ENCODE measurements around the gene POLE2.
"Not testable (repeated sequence)": the region's sequence is repeated elsewhere in the genome, so short reads cannot be mapped to it uniquely, and the experiment has no call there.

POLE2 gene

DNA sequence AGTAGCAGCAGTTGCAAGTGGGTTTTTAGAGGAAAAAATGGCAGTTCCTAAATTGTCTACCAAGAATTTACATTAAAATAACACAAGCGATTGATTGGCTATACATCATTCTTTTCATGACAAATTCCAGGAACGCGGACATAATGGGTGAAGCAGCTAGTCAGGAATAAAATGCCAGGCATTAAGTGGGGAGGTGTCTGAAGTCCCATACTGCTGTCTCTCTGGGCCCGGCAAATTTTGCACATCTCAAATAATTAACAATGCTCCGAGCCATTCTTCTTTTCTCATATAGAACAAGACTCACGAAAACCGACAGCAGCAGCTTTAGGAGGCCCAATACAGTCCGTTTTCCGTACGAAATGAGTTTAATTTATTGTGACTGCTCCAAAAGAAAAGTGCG is 68.3 kb downstream of the POLE2 start:
- H3K27ac ChIP-seq (ENCODE audit: extremely low read depth, low read depth, low read length), result peak overlapping the region; percentile 96
- ChIA-PET CTCF (interaction anchor here (0.5 to 2.5 kb wide), 5 partner anchors 13 to 385 kb away, joined by 3 to 10 read pairs (median 3); partner anchors contain the start of genes DNAAF2 and RPS29), POLR2A (interaction anchor here (0.6 to 3.0 kb wide), 21 partner anchors 8 to 249 kb away, joined by 3 to 44 read pairs (median 8); partner anchors contain the start of genes DNAAF2, KLHDC2, LRR1 and NEMF)

GRCh38 chr14:49619273-49619672 is 68.7 kb downstream of the POLE2 start:
- Histone ChIP-seq H3K27ac (ENCODE audit: extremely low read depth, low read depth, low read length) (peak overlapping the region; percentile 96; the same call in 1 of the 2 replicates), H3K36me3 (ENCODE audit: control insufficient read depth in 2 of 2, insufficient read depth in 1 of 2, low read length in 2 of 2) (peaks cover 24 to 37% of the 10 kb centered on the region in 2 experiments), H3K4me3 (ENCODE audit: low read depth, low read length) (peak overlapping the region; percentile 87)
- CTCF ChIA-PET, result interaction anchor here (0.5 to 2.0 kb wide), 2 partner anchors 33 to 385 kb away, joined by 3 to 8 read pairs; partner anchors contain the start of gene RPS29
- POLR2A ChIA-PET, result interaction anchor here (2.1 to 2.7 kb wide), 5 partner anchors 12 to 234 kb away, joined by 8 to 44 read pairs (median 19); partner anchors contain the start of genes DNAAF2, KLHDC2 and NEMF
- H3K9me3 ChIP-seq (ENCODE audit: control insufficient read depth, insufficient read depth, low read depth, low read length); H3K4me1 ChIP-seq (ENCODE audit: control insufficient read depth, insufficient read depth, low read length): not testable (repeated sequence)

More for the DNA sequence above, 68.3 kb downstream of the POLE2 start:
- TF ChIP-seq OVOL3 (tag by site-specific recombination; IDR thresholded peaks at IDR 0.05) (no peak), ZNF701 (tag by site-specific recombination; IDR thresholded peaks at IDR 0.05) (no peak), EGR2 (tag by site-specific recombination; IDR thresholded peaks at IDR 0.05; ENCODE audit: low read depth) (no peak), HOXA7 (CRISPR knock-in tag; IDR thresholded peaks at IDR 0.05; ENCODE audit: borderline replicate concordance) (no peak), HOXC10 (CRISPR knock-in tag; IDR thresholded peaks at IDR 0.05) (no peak), PBX3 (CRISPR knock-in tag; IDR thresholded peaks at IDR 0.05) (no peak)
- peak overlapping the region; percentile 87 for H3K4me3 ChIP-seq (ENCODE audit: low read depth, low read length)
- H3K36me3 ChIP-seq (ENCODE audit: control insufficient read depth in 2 of 2, insufficient read depth in 1 of 2, low read length in 2 of 2), result peaks cover 20 to 35% of the 10 kb centered on the region in 2 experiments
- H3K9me3 ChIP-seq (ENCODE audit: control insufficient read depth, insufficient read depth, low read depth, low read length), result no peaks in the 10 kb centered on the region
- H3K4me1 ChIP-seq (ENCODE audit: control insufficient read depth, insufficient read depth, low read length), result no peaks in the 10 kb centered on the region

DNA sequence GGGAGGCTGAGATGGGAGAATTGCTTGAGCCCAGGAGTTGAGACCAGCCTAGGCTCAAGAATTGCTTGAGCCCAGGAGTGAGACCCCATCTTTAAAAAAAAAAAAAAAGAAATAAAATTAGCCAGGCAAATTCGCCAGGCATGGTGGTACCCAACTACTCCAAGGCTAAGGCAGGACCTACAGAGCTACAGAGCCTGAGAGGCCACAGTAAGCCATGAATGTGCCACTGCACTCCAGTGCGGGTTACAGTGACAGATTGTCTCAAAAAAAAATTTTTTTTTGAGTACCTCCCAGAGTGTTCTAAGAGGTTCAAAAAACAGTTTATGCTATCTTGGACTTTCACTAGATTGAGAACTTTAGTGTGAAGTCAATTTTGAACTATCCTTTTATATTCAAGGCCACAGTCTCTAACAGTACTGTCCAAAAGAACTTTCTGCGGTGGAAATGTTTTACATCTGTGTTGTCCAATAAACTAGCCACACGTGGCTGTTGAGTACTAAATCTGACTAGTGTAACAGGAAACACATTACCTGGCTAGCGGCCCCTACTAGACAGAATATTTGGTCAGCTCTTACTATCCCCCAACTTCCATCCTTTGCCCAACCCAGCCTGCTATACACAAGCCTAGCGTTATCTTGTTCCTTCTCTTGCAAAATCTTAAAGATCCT is 70.0 kb downstream of the POLE2 start:
- Histone ChIP-seq H3K4me3 (ENCODE audit: low read depth, low read length) (no peak overlapping the region), H3K27ac (ENCODE audit: extremely low read depth, low read depth, low read length) (no peak overlapping the region)
- CTCF ChIA-PET, result interaction anchor here (2.0 kb wide), 1 partner anchor 31 kb away, joined by 6 read pairs; no protein-coding TSS in a partner anchor

GRCh38 chr14:49615776-49616175 is 72.2 kb downstream of the POLE2 start:
- TF ChIP-seq ZSCAN4 (tag by site-specific recombination; IDR thresholded peaks at IDR 0.05) (no peak), ZNF174 (tag by site-specific recombination; IDR thresholded peaks at IDR 0.05) (no peak), ZNF146 (tag by site-specific recombination; IDR thresholded peaks at IDR 0.05) (no peak), ZNF629 (tag by site-specific recombination; IDR thresholded peaks at IDR 0.05) (no peak), ZFP69B (tag by site-specific recombination; IDR thresholded peaks at IDR 0.05) (no peak), GLIS1 (tag by site-specific recombination; IDR thresholded peaks at IDR 0.05) (no peak), ZBTB7A (tag by site-specific recombination; IDR thresholded peaks at IDR 0.05; ENCODE audit: low read depth) (no peak), ZBTB10 (tag by site-specific recombination; IDR thresholded peaks at IDR 0.05) (no peak), OVOL3 (tag by site-specific recombination; IDR thresholded peaks at IDR 0.05) (no peak)
- TF ChIP-seq, protein P1, sequence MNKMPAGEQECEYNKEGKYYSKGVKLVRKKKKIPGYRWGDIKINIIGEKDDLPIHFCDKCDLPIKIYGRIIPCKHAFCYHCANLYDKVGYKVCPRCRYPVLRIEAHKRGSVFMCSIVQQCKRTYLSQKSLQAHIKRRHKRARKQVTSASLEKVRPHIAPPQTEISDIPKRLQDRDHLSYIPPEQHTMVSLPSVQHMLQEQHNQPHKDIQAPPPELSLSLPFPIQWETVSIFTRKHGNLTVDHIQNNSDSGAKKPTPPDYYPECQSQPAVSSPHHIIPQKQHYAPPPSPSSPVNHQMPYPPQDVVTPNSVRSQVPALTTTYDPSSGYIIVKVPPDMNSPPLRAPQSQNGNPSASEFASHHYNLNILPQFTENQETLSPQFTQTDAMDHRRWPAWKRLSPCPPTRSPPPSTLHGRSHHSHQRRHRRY (tag by site-specific recombination; IDR thresholded peaks at IDR 0.05), result no peak
- H3K27ac ChIP-seq (ENCODE audit: extremely low read depth, low read depth, low read length), result no peak overlapping the region
- H3K9me3 ChIP-seq (ENCODE audit: control insufficient read depth, insufficient read depth, low read depth, low read length), result no peaks in the 10 kb centered on the region
- H3K36me3 ChIP-seq (ENCODE audit: control insufficient read depth in 2 of 2, insufficient read depth in 1 of 2, low read length in 2 of 2), result peaks cover 27 to 34% of the 10 kb centered on the region in 2 experiments
- no peaks in the 10 kb centered on the region for H3K4me1 ChIP-seq (ENCODE audit: control insufficient read depth, insufficient read depth, low read length)
- ChIA-PET CTCF (interaction anchor here (0.7 to 1.8 kb wide), 2 partner anchors 154 to 1873 kb away, joined by 3 to 8 read pairs; no protein-coding TSS in a partner anchor), POLR2A (no interaction called here)
- H3K4me3 ChIP-seq (ENCODE audit: low read depth, low read length), result no peak overlapping the region

More for the DNA sequence above, 70.0 kb downstream of the POLE2 start:
- H3K4me1 ChIP-seq (ENCODE audit: control insufficient read depth, insufficient read depth, low read length), result no peaks in the 10 kb centered on the region
- TF ChIP-seq ZNF501 (tag by site-specific recombination; IDR thresholded peaks at IDR 0.05) (no peak), ZNF473 (tag by site-specific recombination; IDR thresholded peaks at IDR 0.05) (no peak), SCRT2 (tag by site-specific recombination; IDR thresholded peaks at IDR 0.05) (no peak), ZFP41 (tag by site-specific recombination; IDR thresholded peaks at IDR 0.05; ENCODE audit: borderline replicate concordance) (no peak), SETDB1 (IDR thresholded peaks at IDR 0.05; ENCODE audit: insufficient read length, low read length) (no peak), ZNF530 (tag by site-specific recombination; IDR thresholded peaks at IDR 0.05; ENCODE audit: low read depth) (no peak), EGR2 (tag by site-specific recombination; IDR thresholded peaks at IDR 0.05; ENCODE audit: low read depth) (no peak)
- peaks cover 27 to 39% of the 10 kb centered on the region in 2 experiments for H3K36me3 ChIP-seq (ENCODE audit: control insufficient read depth in 2 of 2, insufficient read depth in 1 of 2, low read length in 2 of 2)
- H3K9me3 ChIP-seq (ENCODE audit: control insufficient read depth, insufficient read depth, low read depth, low read length), result no peaks in the 10 kb centered on the region
- POLR2A ChIA-PET, result interaction anchor here (1.2 kb wide), 1 partner anchor 12 kb away, joined by 6 read pairs; no protein-coding TSS in a partner anchor

All from HEK293 (cell line).